ENCODE data around the gene TULP4.

TULP4 gene

GRCh38 chr6:158374020-158374419, 61.8 kb downstream of the TULP4 start:
- H3K4me3 ChIP-seq (ENCODE audit: low read length): no peak overlapping the region
- no peaks in the 10 kb centered on the region for H3K27me3 ChIP-seq (ENCODE audit: control insufficient read depth, insufficient read depth, low read length)
- no peak for DNase-seq (ENCODE audit: low read depth, low spot score)
- H3K9me3 ChIP-seq (ENCODE audit: control insufficient read depth, insufficient read depth, low read length): no peaks in the 10 kb centered on the region
- WGBS (ENCODE audit: insufficient coverage, insufficient read length): no CpG with 5 or more reads among the region's 5 CpGs
- no peaks in the 10 kb centered on the region for H3K4me1 ChIP-seq (ENCODE audit: control insufficient read depth, insufficient read depth, low read length)
- H3K36me3 ChIP-seq (ENCODE audit: control insufficient read depth, insufficient read depth, low read length): no peaks in the 10 kb centered on the region
- no peak overlapping the region for H3K27ac ChIP-seq (ENCODE audit: low read length)

DNA sequence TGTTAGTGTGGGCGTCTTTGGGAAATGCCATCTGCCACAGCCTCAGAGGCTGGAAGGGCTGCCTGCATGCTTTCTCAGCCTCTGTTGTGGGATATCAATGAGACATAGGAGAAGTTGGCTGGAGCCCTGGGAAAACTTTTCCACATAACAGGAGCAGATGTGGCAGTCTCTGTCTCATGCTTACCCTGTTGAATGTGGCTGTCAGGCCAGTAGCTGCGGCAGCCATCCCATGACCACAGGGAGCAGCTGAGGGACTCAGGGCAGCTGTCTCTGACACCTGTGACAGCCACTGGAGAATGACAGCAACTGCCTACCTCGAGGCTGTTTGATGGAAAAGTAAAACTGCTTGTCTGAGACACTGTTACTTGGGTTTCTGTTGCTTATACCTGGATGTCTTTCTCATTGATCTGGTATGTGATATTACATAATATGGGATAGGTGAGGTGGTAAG, 64.4 kb downstream of the TULP4 start:
- Histone ChIP-seq H3K36me3 (ENCODE audit: control insufficient read depth, insufficient read depth, low read length) (no peaks in the 10 kb centered on the region), H3K4me1 (ENCODE audit: control insufficient read depth, insufficient read depth, low read length) (no peaks in the 10 kb centered on the region), H3K9me3 (ENCODE audit: control insufficient read depth, insufficient read depth, low read length) (no peaks in the 10 kb centered on the region), H3K27me3 (ENCODE audit: control insufficient read depth, insufficient read depth, low read length) (no peaks in the 10 kb centered on the region), H3K4me3 (ENCODE audit: low read length) (no peak overlapping the region), H3K27ac (ENCODE audit: low read length) (no peak overlapping the region)
- no peak for DNase-seq (ENCODE audit: low read depth, low spot score)
- no CpG with 5 or more reads among the region's 3 CpGs for WGBS (ENCODE audit: insufficient coverage, insufficient read length)

- no peak for DNase-seq (ENCODE audit: low read depth, low spot score)
- no peaks in the 10 kb centered on the region for H3K4me1 ChIP-seq (ENCODE audit: control insufficient read depth, insufficient read depth, low read length)
- no CpG with 5 or more reads among the region's 4 CpGs for WGBS (ENCODE audit: insufficient coverage, insufficient read length)
- no peak overlapping the region for H3K27ac ChIP-seq (ENCODE audit: low read length)
- H3K4me3 ChIP-seq (ENCODE audit: low read length): no peak overlapping the region
- H3K27me3 ChIP-seq (ENCODE audit: control insufficient read depth, insufficient read depth, low read length): no peaks in the 10 kb centered on the region
- H3K36me3 ChIP-seq (ENCODE audit: control insufficient read depth, insufficient read depth, low read length): no peaks in the 10 kb centered on the region
- no peaks in the 10 kb centered on the region for H3K9me3 ChIP-seq (ENCODE audit: control insufficient read depth, insufficient read depth, low read length)
These were observed 65.6 kb downstream of the TULP4 start for GRCh38 chr6:158377860-158378259.

- Histone ChIP-seq H3K9me3 (ENCODE audit: control insufficient read depth, insufficient read depth, low read length) (no peaks in the 10 kb centered on the region), H3K4me3 (ENCODE audit: low read length) (no peak overlapping the region), H3K27me3 (ENCODE audit: control insufficient read depth, insufficient read depth, low read length) (no peaks in the 10 kb centered on the region), H3K27ac (ENCODE audit: low read length) (no peak overlapping the region), H3K4me1 (ENCODE audit: control insufficient read depth, insufficient read depth, low read length) (no peaks in the 10 kb centered on the region), H3K36me3 (ENCODE audit: control insufficient read depth, insufficient read depth, low read length) (no peaks in the 10 kb centered on the region)
- DNase-seq (ENCODE audit: low read depth, low spot score): no peak
- no CpG with 5 or more reads among the region's 7 CpGs for WGBS (ENCODE audit: insufficient coverage, insufficient read length)
These were observed 67.1 kb downstream of the TULP4 start for GRCh38 chr6:158379336-158379735.

GRCh38 chr6:158381214-158381613, 68.9 kb downstream of the TULP4 start:
- no peaks in the 10 kb centered on the region for H3K27me3 ChIP-seq (ENCODE audit: control insufficient read depth, insufficient read depth, low read length)
- WGBS (ENCODE audit: insufficient coverage, insufficient read length): no CpG with 5 or more reads among the region's 2 CpGs
- no peaks in the 10 kb centered on the region for H3K9me3 ChIP-seq (ENCODE audit: control insufficient read depth, insufficient read depth, low read length)
- H3K4me1 ChIP-seq (ENCODE audit: control insufficient read depth, insufficient read depth, low read length): no peaks in the 10 kb centered on the region
- H3K4me3 ChIP-seq (ENCODE audit: low read length): no peak overlapping the region
- H3K27ac ChIP-seq (ENCODE audit: low read length): no peak overlapping the region
- H3K36me3 ChIP-seq (ENCODE audit: control insufficient read depth, insufficient read depth, low read length): no peaks in the 10 kb centered on the region
- no peak for DNase-seq (ENCODE audit: low read depth, low spot score)

DNA sequence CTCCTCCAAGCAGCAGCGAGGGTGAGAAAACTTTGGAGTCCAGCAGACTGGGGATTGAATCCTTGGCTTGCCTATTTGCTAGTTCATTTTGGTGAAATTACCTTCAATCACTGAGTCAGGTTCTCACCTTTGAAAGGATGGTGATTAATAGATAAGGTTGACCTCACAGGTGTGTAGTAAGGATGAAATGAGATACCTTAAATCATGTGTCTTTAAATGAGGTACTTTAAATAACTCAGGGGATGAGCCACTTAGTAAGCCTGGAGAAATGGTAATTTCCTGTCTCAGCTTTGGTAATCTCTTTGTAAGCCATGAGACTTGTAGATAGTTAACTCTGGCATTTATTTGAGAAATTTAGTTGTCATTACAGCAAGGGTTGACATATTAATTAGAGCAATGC, 70.2 kb downstream of the TULP4 start:
- H3K36me3 ChIP-seq (ENCODE audit: control insufficient read depth, insufficient read depth, low read length): no peaks in the 10 kb centered on the region
- H3K4me1 ChIP-seq (ENCODE audit: control insufficient read depth, insufficient read depth, low read length): no peaks in the 10 kb centered on the region
- no peak overlapping the region for H3K27ac ChIP-seq (ENCODE audit: low read length)
- no peaks in the 10 kb centered on the region for H3K9me3 ChIP-seq (ENCODE audit: control insufficient read depth, insufficient read depth, low read length)
- H3K4me3 ChIP-seq (ENCODE audit: low read length): no peak overlapping the region
- WGBS (ENCODE audit: insufficient coverage, insufficient read length): no CpG with 5 or more reads among the region's 1 CpG
- DNase-seq (ENCODE audit: low read depth, low spot score): no peak
- no peaks in the 10 kb centered on the region; the same call in 1 of the 2 replicates for H3K27me3 ChIP-seq (ENCODE audit: control insufficient read depth, insufficient read depth, low read length)

- no CpG with 5 or more reads among the region's 1 CpG for WGBS (ENCODE audit: insufficient coverage, insufficient read length)
- H3K36me3 ChIP-seq (ENCODE audit: control insufficient read depth, insufficient read depth, low read length): no peaks in the 10 kb centered on the region
- no peak overlapping the region for H3K4me3 ChIP-seq (ENCODE audit: low read length)
- no peaks in the 10 kb centered on the region; the same call in 1 of the 2 replicates for H3K27me3 ChIP-seq (ENCODE audit: control insufficient read depth, insufficient read depth, low read length)
- no peaks in the 10 kb centered on the region for H3K9me3 ChIP-seq (ENCODE audit: control insufficient read depth, insufficient read depth, low read length)
- no peak overlapping the region for H3K27ac ChIP-seq (ENCODE audit: low read length)
- no peaks in the 10 kb centered on the region for H3K4me1 ChIP-seq (ENCODE audit: control insufficient read depth, insufficient read depth, low read length)
- DNase-seq (ENCODE audit: low read depth, low spot score): no peak
These were observed 70.8 kb downstream of the TULP4 start for GRCh38 chr6:158383057-158383456.

GRCh38 chr6:158383542-158383941, 71.3 kb downstream of the TULP4 start:
- no peaks in the 10 kb centered on the region for H3K9me3 ChIP-seq (ENCODE audit: control insufficient read depth, insufficient read depth, low read length)
- H3K4me3 ChIP-seq (ENCODE audit: low read length): no peak overlapping the region
- no CpG with 5 or more reads among the region's 3 CpGs for WGBS (ENCODE audit: insufficient coverage, insufficient read length)
- no peak for DNase-seq (ENCODE audit: low read depth, low spot score)
- no peaks in the 10 kb centered on the region for H3K4me1 ChIP-seq (ENCODE audit: control insufficient read depth, insufficient read depth, low read length)
- no peak overlapping the region for H3K27ac ChIP-seq (ENCODE audit: low read length)
- no peaks in the 10 kb centered on the region for H3K36me3 ChIP-seq (ENCODE audit: control insufficient read depth, insufficient read depth, low read length)
- no peaks in the 10 kb centered on the region; the same call in 1 of the 2 replicates for H3K27me3 ChIP-seq (ENCODE audit: control insufficient read depth, insufficient read depth, low read length)

DNA sequence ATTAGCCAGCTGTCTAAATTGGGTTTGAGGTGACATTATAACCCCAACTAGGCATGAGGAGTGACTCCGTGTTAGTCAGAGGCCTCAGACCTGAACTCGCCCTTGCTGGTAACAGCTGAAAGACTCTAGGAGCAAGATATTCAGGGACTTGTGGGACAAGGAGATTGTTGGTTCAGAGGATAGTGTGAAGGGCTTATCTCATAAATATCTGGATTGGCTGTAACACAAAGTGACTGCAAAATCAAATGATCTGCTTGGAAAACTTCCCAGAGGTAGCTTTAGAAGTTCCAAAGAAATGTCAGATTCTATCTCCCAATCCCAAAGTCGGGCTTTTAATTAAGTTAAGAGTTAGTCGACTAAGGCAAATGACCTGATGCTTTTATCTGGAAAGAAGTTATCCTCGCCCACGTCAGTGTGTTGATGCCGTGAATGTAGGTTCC, 72.4 kb downstream of the TULP4 start:
- Histone ChIP-seq H3K9me3 (ENCODE audit: control insufficient read depth, insufficient read depth, low read length) (no peaks in the 10 kb centered on the region), H3K4me3 (ENCODE audit: low read length) (no peak overlapping the region), H3K27me3 (ENCODE audit: control insufficient read depth, insufficient read depth, low read length) (no peaks in the 10 kb centered on the region; the same call in 1 of the 2 replicates), H3K36me3 (ENCODE audit: control insufficient read depth, insufficient read depth, low read length) (no peaks in the 10 kb centered on the region), H3K27ac (ENCODE audit: low read length) (no peak overlapping the region), H3K4me1 (ENCODE audit: control insufficient read depth, insufficient read depth, low read length) (no peaks in the 10 kb centered on the region)
- DNase-seq (ENCODE audit: low read depth, low spot score): no peak
- WGBS (ENCODE audit: insufficient coverage, insufficient read length): no CpG with 5 or more reads among the region's 7 CpGs

GRCh38 chr6:158387036-158387435, 74.8 kb downstream of the TULP4 start:
- H3K36me3 ChIP-seq (ENCODE audit: control insufficient read depth, insufficient read depth, low read length): no peaks in the 10 kb centered on the region
- H3K4me1 ChIP-seq (ENCODE audit: control insufficient read depth, insufficient read depth, low read length): no peaks in the 10 kb centered on the region
- H3K9me3 ChIP-seq (ENCODE audit: control insufficient read depth, insufficient read depth, low read length): no peaks in the 10 kb centered on the region
- H3K27me3 ChIP-seq (ENCODE audit: control insufficient read depth, insufficient read depth, low read length): no peaks in the 10 kb centered on the region; the same call in 1 of the 2 replicates
- no peak for DNase-seq (ENCODE audit: low read depth, low spot score)
- H3K4me3 ChIP-seq (ENCODE audit: low read length): no peak overlapping the region
- no CpG with 5 or more reads among the region's 3 CpGs for WGBS (ENCODE audit: insufficient coverage, insufficient read length)
- H3K27ac ChIP-seq (ENCODE audit: low read length): no peak overlapping the region

GRCh38 chr6:158387578-158387977, 75.3 kb downstream of the TULP4 start:
- Histone ChIP-seq H3K27ac (ENCODE audit: low read length) (no peak overlapping the region), H3K36me3 (ENCODE audit: control insufficient read depth, insufficient read depth, low read length) (no peaks in the 10 kb centered on the region), H3K27me3 (ENCODE audit: control insufficient read depth, insufficient read depth, low read length) (no peaks in the 10 kb centered on the region; the same call in 1 of the 2 replicates), H3K4me3 (ENCODE audit: low read length) (no peak overlapping the region), H3K9me3 (ENCODE audit: control insufficient read depth, insufficient read depth, low read length) (no peaks in the 10 kb centered on the region), H3K4me1 (ENCODE audit: control insufficient read depth, insufficient read depth, low read length) (no peaks in the 10 kb centered on the region)
- WGBS (ENCODE audit: insufficient coverage, insufficient read length): no CpG with 5 or more reads among the region's 1 CpG
- DNase-seq (ENCODE audit: low read depth, low spot score): no peak

All from iPS DF 6.9 (cell line).